H1 (cell line): ENCODE measurements around the gene TTC32. TPM values are rescaled to one million over a fixed set of nuclear protein-coding genes. Genes with fewer than 3 reads are reported as not detected.

ENCODE experiments used
- CBX5 ChIP-seq: fragments of 300-800, 300-1000 bp; sonication (generic); IDR thresholded peaks from 2 replicates; pipeline ENCODE4 v1.7.1; 2016; ENCODE audit warnings: antibody characterized with exemption, low read length, low read depth
- CBX8 ChIP-seq: fragments of 300-800, 300-1000 bp; sonication (generic); IDR thresholded peaks from 2 replicates; pipeline ENCODE4 v1.7.1; 2016; ENCODE audit warnings: low read depth, low read length, borderline replicate concordance
- CTBP2 ChIP-seq: IDR thresholded peaks from 2 replicates; pipeline ENCODE4 v1.7.0; 2011; ENCODE audit warnings: borderline replicate concordance, mild to moderate bottlenecking, moderate library complexity, mixed read lengths, low read length; ENCODE audit not compliant: insufficient read depth, insufficient read length
- JUN ChIP-seq: IDR thresholded peaks from 2 replicates; pipeline ENCODE4 v1.6.1; 2011; ENCODE audit warnings: low read depth, mild to moderate bottlenecking, improper control_type of control experiment, low read length
- POLR2A ChIP-seq, 2 experiments: IDR thresholded peaks; 1 replicate in 1 of 2; 2 replicates in 1 of 2; pipeline ENCODE4 v1.6.1; 2011; ENCODE audit warnings: low read depth in 2 of 2, low read length in 2 of 2, mild to moderate bottlenecking in 2 of 2; ENCODE audit errors: control extremely low read depth in 1 of 2
- POU5F1 ChIP-seq: IDR thresholded peaks from 2 replicates; pipeline ENCODE4 v1.6.1; 2011; ENCODE audit warnings: low read depth, mild to moderate bottlenecking, low read length, moderate library complexity
- TEAD4 ChIP-seq: IDR thresholded peaks from 2 replicates; pipeline ENCODE4 v1.6.1; 2012; ENCODE audit warnings: low read depth, low read length, inconsistent platforms, mixed read lengths
- polyA plus RNA-seq, 7 experiments: library from polyadenylated mRNA; depleted of rRNA in 3 of 7; stranded (reverse) in 5 of 7; unstranded in 2 of 7; fragments of >200 nt in 5 of 7; fragments of 200-250 nt in 2 of 7; gene quantifications; 1 replicate in 5 of 7; 2 replicates in 1 of 7; 4 replicates in 1 of 7; pipeline versions ENCODE4 v1.2.1 to v1.2.3, GENCODE V29; 2011 to 2013; ENCODE audit warnings: missing spikeins in 2 of 7, mixed read lengths in 2 of 7
- total RNA-seq: library from RNA; stranded (reverse); fragmentation: NEBNext Ultra II Directional; extraction: Animal tissue kit (Norgen Biotek cat#: 25700); gene quantifications from 2 replicates; pipeline ENCODE4 v1.2.1, GENCODE V29; 2021
- TF ChIP-seq, protein P1 (sequence below): IDR thresholded peaks from 2 replicates; pipeline ENCODE4 v1.6.1; 2011; ENCODE audit warnings: low read depth, mild to moderate bottlenecking, low read length; ENCODE audit not compliant: insufficient read depth

Gene TTC32
- total and polyA plus RNA-seq, 2 of the 8 experiments (the other 6 are each of a cell fraction or from before 2014, with no cell fraction given), result 6.8 to 8.7 TPM

- TF ChIP-seq JUN (no peak), POLR2A (IDR thresholded peaks at IDR 0.05; ENCODE audit: control extremely low read depth in 1 of 2, low read depth in 2 of 2, low read length in 2 of 2) (no peak), CTBP2 (no peak), CBX8 (no peak), TEAD4 (no peak), CBX5 (no peak), POU5F1 (no peak)
- TF ChIP-seq, protein P1, sequence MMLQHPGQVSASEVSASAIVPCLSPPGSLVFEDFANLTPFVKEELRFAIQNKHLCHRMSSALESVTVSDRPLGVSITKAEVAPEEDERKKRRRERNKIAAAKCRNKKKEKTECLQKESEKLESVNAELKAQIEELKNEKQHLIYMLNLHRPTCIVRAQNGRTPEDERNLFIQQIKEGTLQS, result no peak
- TF ChIP-seq, all 59 proteins: peak for 0
Measured at GRCh38 chr2:19895535-19895934, 6.2 kb downstream of the TTC32 start (continued).
